ENCODE results near the gene PCBD1.

- TF ChIP-seq CTCF (IDR thresholded peaks at IDR 0.05) (no peak), POLR2AphosphoS5 (IDR thresholded peaks at IDR 0.05) (no peak)
These were observed 24.8 kb downstream of the PCBD1 start for GRCh38 chr10:70863470-70864160.
